ENCODE results near the gene LIPG. TPM values are rescaled to one million over a fixed set of nuclear protein-coding genes. Genes with fewer than 3 reads are reported as not detected.

LIPG gene
- total and polyA plus RNA-seq, 2 experiments from 2014 or later, result 43.4 to 85.2 TPM

GRCh38 chr18:49565101-49565500, 3.2 kb downstream of the LIPG start:
- H3K4me2 ChIP-seq, result peak overlapping the region; percentile 87
- H4K20me1 ChIP-seq (ENCODE audit: insufficient read depth, poor library complexity, severe bottlenecking), result peaks cover 22% of the 10 kb centered on the region
- H3K79me2 ChIP-seq, result peaks cover 53% of the 10 kb centered on the region
- no peak overlapping the region for H3K27ac ChIP-seq
- peaks cover 1% of the 10 kb centered on the region for H3K36me3 ChIP-seq (replicated peaks; ENCODE audit: insufficient read depth, low read depth)
- no peaks in the 10 kb centered on the region for H3K9me2 ChIP-seq (replicated peaks; ENCODE audit: insufficient read depth)
- H3K27me3 ChIP-seq, result no peaks in the 10 kb centered on the region
- 61% methylated on average over 9 of the region's 9 CpGs for WGBS (ENCODE audit: low lambda C conversion rate, missing lambda C conversion rate)
- H3K9me3 ChIP-seq (ENCODE audit: low read depth), result no peaks in the 10 kb centered on the region
- H2AFZ ChIP-seq, result no peak overlapping the region
- H3K4me1 ChIP-seq (ENCODE audit: insufficient read depth), result peaks cover 22% of the 10 kb centered on the region
- TF ChIP-seq EZH2 (IDR thresholded peaks at IDR 0.05; ENCODE audit: borderline replicate concordance), result no peak
- TF ChIP-seq CTCF (IDR thresholded peaks at IDR 0.05; ENCODE audit: poor library complexity), result no peak
- no peak for TF ChIP-seq EZH2phosphoT487 (IDR thresholded peaks at IDR 0.05; ENCODE audit: low read depth, severe bottlenecking, unreplicated experiment)
- no peak for DNase-seq (ENCODE audit: low spot score)
- H3K4me3 ChIP-seq, result no peak overlapping the region

- TF ChIP-seq EZH2phosphoT487 (IDR thresholded peaks at IDR 0.05; ENCODE audit: low read depth, severe bottlenecking, unreplicated experiment) (no peak), EZH2 (IDR thresholded peaks at IDR 0.05; ENCODE audit: borderline replicate concordance) (no peak), CTCF (IDR thresholded peaks at IDR 0.05; ENCODE audit: poor library complexity) (no peak)
- DNase-seq (ENCODE audit: low spot score), result no peak
Observed at GRCh38 chr18:49565612-49566011, 3.8 kb downstream of the LIPG start.

GRCh38 chr18:49566217-49566770, 4.4 kb downstream of the LIPG start:
- H3K27ac ChIP-seq, result no peak overlapping the region
- no peak overlapping the region for H3K4me3 ChIP-seq
- no peak for DNase-seq (ENCODE audit: low spot score)
- H3K4me1 ChIP-seq (ENCODE audit: insufficient read depth), result peaks cover 22% of the 10 kb centered on the region
- no peak overlapping the region for H2AFZ ChIP-seq
- peaks cover 3% of the 10 kb centered on the region for H3K36me3 ChIP-seq (replicated peaks; ENCODE audit: insufficient read depth, low read depth)
- peaks cover 22% of the 10 kb centered on the region for H4K20me1 ChIP-seq (ENCODE audit: insufficient read depth, poor library complexity, severe bottlenecking)
- H3K27me3 ChIP-seq, result no peaks in the 10 kb centered on the region
- TF ChIP-seq EZH2 (IDR thresholded peaks at IDR 0.05; ENCODE audit: borderline replicate concordance) (no peak), CTCF (IDR thresholded peaks at IDR 0.05; ENCODE audit: poor library complexity) (no peak), EZH2phosphoT487 (IDR thresholded peaks at IDR 0.05; ENCODE audit: low read depth, severe bottlenecking, unreplicated experiment) (no peak)
- WGBS (ENCODE audit: low lambda C conversion rate, missing lambda C conversion rate), result 75% methylated on average over 3 of the region's 3 CpGs
- H3K9me2 ChIP-seq (replicated peaks; ENCODE audit: insufficient read depth), result no peaks in the 10 kb centered on the region
- peaks cover 53% of the 10 kb centered on the region for H3K79me2 ChIP-seq
- H3K9me3 ChIP-seq (ENCODE audit: low read depth), result no peaks in the 10 kb centered on the region
- peak overlapping the region; percentile 87 for H3K4me2 ChIP-seq

More at GRCh38 chr18:49565612-49566011, 3.8 kb downstream of the LIPG start:
- Histone ChIP-seq H3K27ac (no peak overlapping the region), H3K4me3 (no peak overlapping the region), H3K9me2 (replicated peaks; ENCODE audit: insufficient read depth) (no peaks in the 10 kb centered on the region), H3K9me3 (ENCODE audit: low read depth) (no peaks in the 10 kb centered on the region), H3K36me3 (replicated peaks; ENCODE audit: insufficient read depth, low read depth) (peaks cover 3% of the 10 kb centered on the region), H3K79me2 (peaks cover 53% of the 10 kb centered on the region), H3K4me2 (peak overlapping the region; percentile 87), H2AFZ (no peak overlapping the region), H3K27me3 (no peaks in the 10 kb centered on the region), H3K4me1 (ENCODE audit: insufficient read depth) (peaks cover 22% of the 10 kb centered on the region), H4K20me1 (ENCODE audit: insufficient read depth, poor library complexity, severe bottlenecking) (peaks cover 22% of the 10 kb centered on the region)
- 49% methylated on average over 5 of the region's 5 CpGs for WGBS (ENCODE audit: low lambda C conversion rate, missing lambda C conversion rate)
